ENCODE measurements around the gene TPST1. TPM values are rescaled to one million over a fixed set of nuclear protein-coding genes. Genes with fewer than 3 reads are reported as not detected.
A peak's percentile ranks its signal among the peaks of the same experiment; 100 is the strongest.

Gene TPST1
- total and polyA plus RNA-seq, 9 of the 15 experiments (the other 6 are each of a cell fraction or from before 2014, with no cell fraction given): 0.15 to 2.2 (median 0.53) TPM

DNA sequence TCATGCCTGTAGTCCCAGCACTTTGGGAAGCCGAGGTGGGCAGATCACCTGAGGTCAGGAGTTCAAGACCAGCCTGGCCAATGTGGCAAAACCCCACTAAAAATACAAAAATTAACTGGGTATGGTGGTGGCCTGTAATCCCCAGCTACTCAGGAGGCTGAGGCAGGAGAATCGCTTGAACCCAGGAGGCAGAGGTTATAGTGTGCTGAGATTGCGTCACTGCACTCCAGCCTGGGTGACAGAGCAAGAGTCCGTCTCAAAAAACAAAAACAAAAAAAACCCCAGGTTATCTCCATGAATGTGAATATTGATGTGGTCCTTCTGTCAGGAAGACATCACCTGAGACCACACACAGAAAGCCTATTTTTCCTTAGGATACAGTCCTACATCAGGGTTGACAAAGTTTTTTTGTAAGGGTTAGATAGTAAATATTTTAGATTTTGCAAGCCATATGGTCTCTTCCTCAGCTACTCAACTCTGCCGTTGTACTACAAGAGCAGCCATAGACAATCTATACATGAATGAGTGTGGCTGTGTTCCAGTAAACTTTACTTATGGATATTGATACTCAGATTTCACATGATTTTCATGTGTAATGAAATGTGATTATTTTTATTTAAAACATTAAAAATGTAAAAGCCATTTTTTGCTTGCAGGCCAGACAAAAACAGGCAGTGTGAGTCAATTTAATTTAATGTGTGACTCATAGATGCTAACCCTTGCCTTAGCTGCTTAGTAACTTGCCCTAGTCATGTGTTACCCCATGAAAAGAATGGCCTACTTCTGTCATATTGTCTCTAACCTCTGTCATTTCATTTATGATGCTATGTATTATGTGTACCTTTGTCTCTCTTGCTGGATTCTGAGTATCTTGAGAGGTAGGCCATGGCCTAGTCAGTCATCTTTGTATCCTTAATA, 78.1 kb downstream of the TPST1 start (continued):
- no peak for TF ChIP-seq ZNF431 (CRISPR knock-in tag; IDR thresholded peaks at IDR 0.05)
- no peak for TF ChIP-seq NR2C2 (CRISPR knock-in tag; IDR thresholded peaks at IDR 0.05)
- TF ChIP-seq NR2C2 (tag; IDR thresholded peaks at IDR 0.05): no peak
- TF ChIP-seq, protein P1, sequence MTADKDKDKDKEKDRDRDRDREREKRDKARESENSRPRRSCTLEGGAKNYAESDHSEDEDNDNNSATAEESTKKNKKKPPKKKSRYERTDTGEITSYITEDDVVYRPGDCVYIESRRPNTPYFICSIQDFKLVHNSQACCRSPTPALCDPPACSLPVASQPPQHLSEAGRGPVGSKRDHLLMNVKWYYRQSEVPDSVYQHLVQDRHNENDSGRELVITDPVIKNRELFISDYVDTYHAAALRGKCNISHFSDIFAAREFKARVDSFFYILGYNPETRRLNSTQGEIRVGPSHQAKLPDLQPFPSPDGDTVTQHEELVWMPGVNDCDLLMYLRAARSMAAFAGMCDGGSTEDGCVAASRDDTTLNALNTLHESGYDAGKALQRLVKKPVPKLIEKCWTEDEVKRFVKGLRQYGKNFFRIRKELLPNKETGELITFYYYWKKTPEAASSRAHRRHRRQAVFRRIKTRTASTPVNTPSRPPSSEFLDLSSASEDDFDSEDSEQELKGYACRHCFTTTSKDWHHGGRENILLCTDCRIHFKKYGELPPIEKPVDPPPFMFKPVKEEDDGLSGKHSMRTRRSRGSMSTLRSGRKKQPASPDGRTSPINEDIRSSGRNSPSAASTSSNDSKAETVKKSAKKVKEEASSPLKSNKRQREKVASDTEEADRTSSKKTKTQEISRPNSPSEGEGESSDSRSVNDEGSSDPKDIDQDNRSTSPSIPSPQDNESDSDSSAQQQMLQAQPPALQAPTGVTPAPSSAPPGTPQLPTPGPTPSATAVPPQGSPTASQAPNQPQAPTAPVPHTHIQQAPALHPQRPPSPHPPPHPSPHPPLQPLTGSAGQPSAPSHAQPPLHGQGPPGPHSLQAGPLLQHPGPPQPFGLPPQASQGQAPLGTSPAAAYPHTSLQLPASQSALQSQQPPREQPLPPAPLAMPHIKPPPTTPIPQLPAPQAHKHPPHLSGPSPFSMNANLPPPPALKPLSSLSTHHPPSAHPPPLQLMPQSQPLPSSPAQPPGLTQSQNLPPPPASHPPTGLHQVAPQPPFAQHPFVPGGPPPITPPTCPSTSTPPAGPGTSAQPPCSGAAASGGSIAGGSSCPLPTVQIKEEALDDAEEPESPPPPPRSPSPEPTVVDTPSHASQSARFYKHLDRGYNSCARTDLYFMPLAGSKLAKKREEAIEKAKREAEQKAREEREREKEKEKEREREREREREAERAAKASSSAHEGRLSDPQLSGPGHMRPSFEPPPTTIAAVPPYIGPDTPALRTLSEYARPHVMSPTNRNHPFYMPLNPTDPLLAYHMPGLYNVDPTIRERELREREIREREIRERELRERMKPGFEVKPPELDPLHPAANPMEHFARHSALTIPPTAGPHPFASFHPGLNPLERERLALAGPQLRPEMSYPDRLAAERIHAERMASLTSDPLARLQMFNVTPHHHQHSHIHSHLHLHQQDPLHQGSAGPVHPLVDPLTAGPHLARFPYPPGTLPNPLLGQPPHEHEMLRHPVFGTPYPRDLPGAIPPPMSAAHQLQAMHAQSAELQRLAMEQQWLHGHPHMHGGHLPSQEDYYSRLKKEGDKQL (CRISPR knock-in tag; IDR thresholded peaks at IDR 0.05; ENCODE audit: borderline replicate concordance): no peak
- peak; percentile 63 for TF ChIP-seq CEBPB (tag; IDR thresholded peaks at IDR 0.05)

All from K562 (cell line).